ENCODE measurements around the gene KCNE2.
"Not testable (repeated sequence)": the region's sequence is repeated elsewhere in the genome, so short reads cannot be mapped to it uniquely, and the experiment has no call there.

The KCNE2 gene

GRCh38 chr21:34354836-34355235 is 9.0 kb upstream of the KCNE2 start:
- no peak for DNase-seq

GRCh38 chr21:34355570-34355969 is 8.2 kb upstream of the KCNE2 start:
- no peak for DNase-seq

- DNase-seq: no peak
Measured at GRCh38 chr21:34357889-34358288, 5.9 kb upstream of the KCNE2 start.

- DNase-seq: no peak
Measured at GRCh38 chr21:34358866-34359265, 4.9 kb upstream of the KCNE2 start.

- DNase-seq: no peak
Measured at GRCh38 chr21:34360488-34361241, 3.1 kb upstream of the KCNE2 start.

GRCh38 chr21:34362136-34362444 is 1.7 kb upstream of the KCNE2 start:
- DNase-seq: no peak

GRCh38 chr21:34362670-34363069 is 1.1 kb upstream of the KCNE2 start:
- DNase-seq: no peak

GRCh38 chr21:34364921-34365320 is 1.1 kb downstream of the KCNE2 start:
- no peak for DNase-seq

- DNase-seq: no peak
Measured at GRCh38 chr21:34365809-34366208, 2.0 kb downstream of the KCNE2 start.

GRCh38 chr21:34367320-34367935 is 3.6 kb downstream of the KCNE2 start:
- peak; percentile 6 for DNase-seq

GRCh38 chr21:34369741-34370140 is 5.9 kb downstream of the KCNE2 start:
- DNase-seq: no peak

- DNase-seq: no peak
Measured at GRCh38 chr21:34372321-34372720, 8.5 kb downstream of the KCNE2 start.

- not testable (repeated sequence) for DNase-seq
Measured at GRCh38 chr21:34374462-34374861, 10.7 kb downstream of the KCNE2 start.

- DNase-seq: not testable (repeated sequence)
Measured at GRCh38 chr21:34374940-34375618, 11.3 kb downstream of the KCNE2 start, which contains the start of gene SMIM11. Gene SMIM11, plus strand, starts transcription at chr21:34375507. Its CDS starts 3,998 bp downstream, at chr21:34379505.

- not testable (repeated sequence) for DNase-seq
Measured at GRCh38 chr21:34375619-34375972, 11.8 kb downstream of the KCNE2 start.

GRCh38 chr21:34383138-34383537 is 19.3 kb downstream of the KCNE2 start:
- DNase-seq: not testable (repeated sequence)

- not testable (repeated sequence) for DNase-seq
Measured at GRCh38 chr21:34383724-34384415, 20.1 kb downstream of the KCNE2 start.

GRCh38 chr21:34400522-34400921 is 36.7 kb downstream of the KCNE2 start:
- not testable (repeated sequence) for DNase-seq

GRCh38 chr21:34404742-34405141 is 40.9 kb downstream of the KCNE2 start:
- DNase-seq: not testable (repeated sequence)

GRCh38 chr21:34405686-34406085 is 41.9 kb downstream of the KCNE2 start:
- not testable (repeated sequence) for DNase-seq

- DNase-seq: not testable (repeated sequence)
Measured at GRCh38 chr21:34406102-34406501, 42.3 kb downstream of the KCNE2 start.

GRCh38 chr21:34406676-34407075 is 42.9 kb downstream of the KCNE2 start:
- DNase-seq: not testable (repeated sequence)

- DNase-seq: not testable (repeated sequence)
Measured at GRCh38 chr21:34407294-34407693, 43.5 kb downstream of the KCNE2 start.
